HG03565 (cell line): Measurements from ENCODE around the gene LRRC8B.

Experiments
- ATAC-seq: cut with Tn5 transposase; IDR thresholded peaks from one replicate; pipeline ENCODE4 v1.9.1; 2021; ENCODE audit warnings: mild to moderate bottlenecking, moderate library complexity; ENCODE audit not compliant: unreplicated experiment

LRRC8B gene

DNA sequence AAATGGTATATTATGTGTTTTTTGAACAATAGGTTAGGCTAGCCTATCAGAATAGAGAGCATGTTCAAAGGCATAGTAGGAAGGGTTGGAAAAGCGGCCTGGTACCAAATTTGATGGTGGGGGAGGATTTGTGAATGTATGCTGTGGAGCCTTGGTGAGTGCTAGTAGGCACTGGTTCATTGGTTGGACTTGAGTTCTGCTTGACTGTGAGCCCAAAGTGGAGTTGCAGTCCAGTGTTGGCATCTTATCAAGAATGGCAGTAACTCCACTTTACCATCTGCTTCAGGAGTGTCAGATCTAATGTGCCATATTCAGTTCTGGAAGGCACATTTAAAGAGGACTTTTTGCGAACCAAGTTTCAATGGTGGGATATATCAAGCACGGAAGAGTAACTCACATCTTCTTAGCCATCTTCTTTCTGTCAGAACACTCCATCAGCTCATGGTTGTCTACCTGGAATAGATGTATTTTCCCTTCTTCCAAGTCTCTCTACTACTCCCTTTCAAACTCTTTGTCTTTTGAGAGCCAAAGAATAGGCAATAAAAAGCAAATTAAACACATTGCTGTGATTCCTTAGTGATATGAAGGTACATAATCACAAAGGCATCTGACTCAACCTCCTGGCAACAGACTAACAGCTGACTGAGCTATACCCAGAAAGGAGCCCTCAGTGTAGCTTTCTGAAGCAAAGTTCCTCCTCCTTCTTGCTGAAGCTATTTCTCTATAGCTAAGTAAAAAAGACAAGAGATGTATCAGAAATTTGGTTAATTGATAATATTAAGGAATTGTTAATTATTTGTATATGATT is 21.7 kb downstream of the LRRC8B start:
- ATAC-seq = no peak

GRCh38 chr1:89546934-89547562 is 22.4 kb downstream of the LRRC8B start:
- no peak for ATAC-seq

- ATAC-seq = no peak
Observed at GRCh38 chr1:89547563-89548116, 23.0 kb downstream of the LRRC8B start.

GRCh38 chr1:89548122-89548857 is 23.7 kb downstream of the LRRC8B start:
- ATAC-seq = no peak

DNA sequence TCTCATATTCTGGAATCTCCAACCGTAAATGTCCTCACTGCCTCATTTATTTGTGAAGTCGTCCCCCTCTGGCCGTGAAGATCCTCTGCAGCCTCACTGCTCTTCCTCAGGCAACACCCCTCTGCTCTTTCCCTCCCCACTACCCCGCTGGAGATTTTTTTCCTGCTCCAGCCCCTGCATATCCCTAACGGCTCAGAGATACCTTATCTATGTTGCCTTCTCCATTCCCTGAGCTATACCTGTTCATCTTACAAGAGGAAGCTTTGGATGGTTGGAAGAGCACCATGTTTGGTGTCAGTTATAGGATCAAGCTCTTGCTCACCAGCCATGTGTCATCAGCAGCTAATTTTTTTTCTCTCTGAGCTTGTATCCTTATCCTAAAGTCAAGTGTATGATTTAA is 26.4 kb downstream of the LRRC8B start:
- no peak for ATAC-seq

DNA sequence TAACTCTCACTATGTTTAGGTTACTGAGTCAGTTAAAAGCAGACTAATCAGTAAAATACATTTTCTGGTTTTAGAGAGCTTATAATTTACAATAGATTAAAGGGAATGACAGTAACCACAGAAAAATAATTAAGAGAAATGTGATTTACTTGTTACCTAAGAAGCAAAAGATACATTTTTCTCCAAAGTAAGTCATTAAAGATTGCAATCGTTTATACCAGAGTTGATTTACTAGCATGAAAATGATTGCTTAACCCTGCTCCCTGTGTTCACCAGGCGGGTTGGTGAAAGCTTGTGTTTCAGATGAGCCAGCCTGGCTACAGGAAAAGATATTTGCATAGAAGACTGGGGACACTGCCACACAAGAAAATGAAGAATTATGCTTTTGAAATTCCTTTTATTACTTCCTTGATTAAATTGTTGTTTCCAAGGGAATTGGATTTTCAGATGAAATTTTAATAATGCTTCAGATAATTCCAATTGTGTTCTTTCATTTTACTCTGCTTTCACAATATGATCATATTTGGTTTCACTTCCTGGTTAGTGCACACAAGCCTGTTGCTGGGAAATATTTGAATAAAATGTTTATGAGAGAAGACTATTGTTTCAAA is 27.9 kb downstream of the LRRC8B start:
- ATAC-seq = peak; percentile 72

- no peak for ATAC-seq
Observed at GRCh38 chr1:89553157-89553556, 28.5 kb downstream of the LRRC8B start.

- no peak for ATAC-seq
Observed at GRCh38 chr1:89555550-89555949, 30.9 kb downstream of the LRRC8B start.

DNA sequence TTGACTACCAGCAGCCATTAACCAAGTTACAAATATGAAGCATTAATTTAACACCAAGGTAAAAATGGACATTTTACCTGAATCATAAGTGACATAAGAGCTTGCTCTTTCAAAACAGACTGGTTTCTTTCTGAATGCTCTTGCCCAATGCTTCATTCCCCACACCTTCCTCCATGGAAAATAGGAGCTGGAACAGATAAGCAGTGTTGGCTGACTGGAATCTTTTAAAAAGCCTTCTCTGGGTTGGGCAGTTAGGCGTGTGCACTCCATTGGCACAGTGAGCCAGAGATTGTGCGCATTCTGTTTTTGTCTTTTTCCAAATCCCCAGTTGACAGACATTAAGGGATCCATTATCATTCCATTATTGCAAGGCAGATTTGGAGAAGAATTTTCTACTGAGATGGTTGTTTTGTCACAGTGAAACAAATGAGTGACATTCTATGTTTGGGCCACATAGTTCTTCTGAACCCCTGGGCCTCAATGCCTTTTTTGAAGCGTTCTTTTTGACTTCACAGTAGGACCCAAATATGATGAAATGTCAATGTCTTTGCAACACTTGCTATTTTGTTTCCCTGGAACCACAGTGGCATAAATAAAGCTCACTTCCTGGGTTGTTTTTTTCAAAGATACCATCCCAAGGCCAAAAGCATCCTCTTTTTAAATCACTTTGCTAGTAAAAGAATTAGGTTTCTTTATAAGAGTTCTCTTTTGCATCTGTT is 32.3 kb downstream of the LRRC8B start:
- ATAC-seq = no peak

GRCh38 chr1:89557445-89557825 is 32.8 kb downstream of the LRRC8B start:
- no peak for ATAC-seq

GRCh38 chr1:89557956-89558355 is 33.3 kb downstream of the LRRC8B start:
- ATAC-seq = no peak

- ATAC-seq = no peak
Observed at GRCh38 chr1:89563957-89564604, 39.5 kb downstream of the LRRC8B start.

DNA sequence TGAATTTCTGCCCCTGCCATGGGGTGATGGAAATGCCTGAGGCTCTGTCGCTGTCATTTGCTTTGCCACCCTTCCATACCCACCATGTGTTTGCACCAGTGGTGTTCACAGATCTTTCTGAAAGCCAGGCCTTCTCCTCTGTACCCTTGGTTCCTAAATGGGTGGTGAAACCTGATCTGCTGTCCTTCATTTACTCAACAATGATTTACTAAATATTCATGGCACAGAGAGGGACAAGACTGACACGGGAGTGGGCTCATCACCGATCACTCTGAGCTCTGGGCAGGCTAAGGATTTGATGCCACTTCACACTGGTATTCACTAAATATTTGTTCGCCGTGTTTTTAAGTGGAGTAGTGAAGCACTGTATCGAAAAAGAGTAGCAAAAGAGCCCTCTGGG is 40.9 kb downstream of the LRRC8B start:
- no peak for ATAC-seq

- ATAC-seq = no peak
Observed at GRCh38 chr1:89566761-89567174, 42.1 kb downstream of the LRRC8B start.

DNA sequence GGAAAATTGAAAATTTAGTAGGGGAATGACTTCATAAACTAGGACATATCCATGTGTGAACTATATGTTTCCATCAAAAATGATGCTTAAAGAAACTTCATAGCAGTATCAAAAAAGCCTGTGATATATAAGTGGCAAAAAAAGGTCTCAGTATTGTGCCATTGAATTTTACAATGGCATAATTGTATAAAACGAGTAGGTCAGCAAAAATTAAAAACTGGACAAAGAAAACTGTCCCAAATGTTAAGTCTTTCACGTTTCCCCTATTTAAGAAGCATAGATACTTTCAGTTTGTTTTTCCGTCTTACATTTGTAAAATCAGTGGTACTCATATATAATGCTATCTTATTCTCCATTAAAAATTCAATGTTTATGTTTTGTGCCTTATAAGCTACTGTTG is 43.2 kb downstream of the LRRC8B start:
- no peak for ATAC-seq

- no peak for ATAC-seq
Observed at GRCh38 chr1:89573410-89573809, 48.8 kb downstream of the LRRC8B start.

DNA sequence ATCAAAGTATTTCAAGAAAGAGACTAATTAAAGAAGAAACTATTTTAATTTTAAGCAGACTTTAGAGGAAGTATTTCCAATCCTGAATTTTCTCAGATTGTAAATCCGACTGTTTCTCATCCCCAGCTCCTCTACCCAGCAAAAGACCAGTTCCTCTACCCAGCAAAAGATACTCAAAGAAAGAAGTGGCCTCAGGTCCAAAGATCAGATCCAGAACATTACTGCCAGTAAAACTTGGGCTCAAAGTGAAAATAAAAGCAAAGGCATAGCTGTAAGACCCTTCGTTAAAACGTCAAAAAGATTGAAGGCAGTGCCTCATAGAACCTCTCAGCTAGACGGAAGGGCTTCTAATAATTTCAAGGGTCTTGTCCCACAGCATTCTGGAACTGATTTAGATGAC is 50.0 kb downstream of the LRRC8B start:
- ATAC-seq = no peak

DNA sequence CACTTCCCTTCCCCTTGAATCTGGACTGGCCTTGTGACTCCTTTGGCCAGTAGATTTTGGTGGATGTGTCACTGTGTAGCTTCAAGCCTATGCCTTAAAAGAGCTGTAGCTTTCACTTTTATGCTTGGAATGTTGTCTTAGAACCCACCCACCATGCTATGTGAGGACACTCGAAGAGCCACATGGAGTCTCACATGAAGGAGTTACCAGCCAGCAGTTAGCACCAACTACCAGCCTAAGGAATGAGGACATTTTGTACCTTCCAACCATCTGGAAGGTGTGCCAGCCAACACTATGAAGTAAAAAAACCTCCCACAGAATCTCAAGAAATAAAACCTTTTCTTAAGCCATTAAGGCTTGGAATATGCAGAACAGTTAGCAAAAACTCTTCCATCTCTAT is 50.6 kb downstream of the LRRC8B start:
- ATAC-seq = no peak

GRCh38 chr1:89576013-89576412 is 51.4 kb downstream of the LRRC8B start:
- ATAC-seq = no peak

DNA sequence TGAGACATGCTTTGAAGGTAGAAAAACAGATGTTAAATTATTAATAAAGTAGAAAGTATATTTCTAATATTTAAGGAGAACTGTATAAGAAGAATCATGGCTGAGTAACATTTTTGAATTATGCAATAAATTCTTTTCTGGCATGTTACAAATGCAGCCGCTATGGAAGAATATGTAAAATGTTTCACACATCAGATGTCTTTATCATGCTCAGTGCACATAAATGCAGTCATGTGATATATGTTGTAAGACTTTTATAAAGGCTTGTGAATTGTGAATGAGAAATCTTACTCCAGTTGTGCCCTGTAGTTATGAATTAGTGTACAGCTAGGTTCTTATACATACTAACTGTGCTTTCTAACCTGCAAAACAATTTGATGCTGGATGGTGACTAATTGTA is 53.5 kb downstream of the LRRC8B start:
- no peak for ATAC-seq
